Hematopoietic multipotent progenitor cell treated with erythropoietin and hydrocortisone succinate and interleukin-3 and kit ligand, for 8 days (in vitro differentiated cells): ENCODE results near the gene CAMK2N2.

Experiments
- DNase-seq: peaks from one replicate; pipeline ENCODE4 v3.0.0-alpha.2; 2015

The CAMK2N2 gene

DNA sequence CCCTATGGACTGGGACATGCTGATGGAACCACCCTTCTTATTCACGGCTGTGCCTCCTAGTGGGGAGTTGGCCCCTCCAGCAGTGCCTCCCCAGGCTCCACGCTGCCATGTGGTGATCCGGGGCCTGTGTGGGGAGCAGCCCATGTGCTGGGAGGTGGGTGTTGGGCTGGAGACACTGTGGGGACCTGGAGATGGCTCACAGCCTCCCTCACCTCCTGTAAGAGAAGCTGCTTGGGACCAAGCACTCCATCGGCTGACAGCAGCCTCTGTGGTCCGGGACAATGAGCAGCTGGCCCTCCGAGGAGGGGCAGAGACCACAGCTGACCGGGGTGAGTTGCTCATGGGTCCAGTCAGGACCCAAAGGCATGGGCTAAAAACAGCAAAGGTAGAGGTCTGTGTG is 21.6 kb downstream of the CAMK2N2 start:
- no peak for DNase-seq

DNA sequence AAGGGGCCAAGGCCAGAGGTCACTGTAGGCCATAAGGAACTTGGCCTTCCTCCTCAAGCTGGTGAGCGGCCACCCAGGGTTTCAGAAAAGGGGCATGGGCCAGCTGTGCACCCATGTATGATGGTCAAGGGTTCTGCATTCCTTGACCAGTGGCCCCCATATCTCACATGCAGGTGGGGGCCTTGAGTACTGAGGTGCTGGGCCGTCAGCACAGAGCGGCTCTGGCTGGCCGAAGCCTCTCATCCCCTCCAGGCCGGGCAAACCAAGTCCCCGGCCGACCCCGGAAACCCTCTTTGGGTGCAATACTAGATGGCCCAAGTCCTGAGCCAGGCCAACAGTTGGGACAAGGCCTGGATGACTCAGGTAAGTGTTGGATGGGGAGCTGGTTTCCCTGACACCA is 22.1 kb downstream of the CAMK2N2 start:
- no peak for DNase-seq

DNA sequence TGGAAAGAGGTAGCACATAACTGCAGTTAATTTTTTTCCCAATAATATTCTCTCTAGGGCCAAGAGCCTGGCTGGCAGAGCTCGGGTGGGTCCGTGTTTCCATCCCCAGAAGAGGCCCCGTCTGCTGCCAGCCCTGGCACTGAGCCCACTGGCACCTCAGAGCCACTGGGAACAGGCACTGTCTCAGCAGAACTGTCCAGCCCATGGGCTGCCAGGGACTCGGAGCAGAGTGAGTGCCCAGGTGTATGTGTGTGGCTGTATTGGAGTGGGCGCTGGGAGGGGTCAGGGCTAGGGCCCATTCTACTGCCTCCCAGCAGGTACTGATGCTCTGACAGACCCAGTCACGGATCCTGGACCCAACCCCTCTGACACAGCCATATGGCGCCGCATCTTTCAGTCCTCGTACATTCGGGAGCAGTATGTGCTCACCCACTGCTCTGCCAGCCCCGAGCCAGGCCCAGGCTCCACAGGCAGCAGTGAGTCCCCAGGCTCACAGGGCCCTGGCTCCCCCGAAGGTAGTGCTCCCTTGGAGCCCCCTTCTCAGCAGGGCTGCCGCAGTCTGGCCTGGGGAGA is 23.0 kb downstream of the CAMK2N2 start:
- no peak for DNase-seq

DNA sequence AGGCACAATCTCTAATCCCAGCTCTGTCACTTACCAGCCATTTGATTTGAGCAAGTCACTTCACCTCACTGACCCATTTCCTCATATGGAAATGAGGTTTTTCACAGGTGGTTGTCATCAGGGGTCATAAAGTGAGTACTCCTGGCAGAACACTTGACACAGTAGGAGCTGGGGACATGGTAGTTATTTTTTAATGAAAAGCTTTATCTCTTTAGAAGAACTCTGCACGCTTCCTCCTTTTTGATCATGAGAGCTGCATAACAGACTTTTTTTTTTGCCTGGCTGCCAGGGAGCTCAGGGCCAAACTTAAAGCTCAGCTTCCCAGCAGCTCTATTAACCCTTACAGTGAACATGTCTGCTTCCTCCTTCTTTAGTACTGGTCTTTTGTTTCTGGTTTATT is 23.5 kb downstream of the CAMK2N2 start:
- no peak for DNase-seq

DNA sequence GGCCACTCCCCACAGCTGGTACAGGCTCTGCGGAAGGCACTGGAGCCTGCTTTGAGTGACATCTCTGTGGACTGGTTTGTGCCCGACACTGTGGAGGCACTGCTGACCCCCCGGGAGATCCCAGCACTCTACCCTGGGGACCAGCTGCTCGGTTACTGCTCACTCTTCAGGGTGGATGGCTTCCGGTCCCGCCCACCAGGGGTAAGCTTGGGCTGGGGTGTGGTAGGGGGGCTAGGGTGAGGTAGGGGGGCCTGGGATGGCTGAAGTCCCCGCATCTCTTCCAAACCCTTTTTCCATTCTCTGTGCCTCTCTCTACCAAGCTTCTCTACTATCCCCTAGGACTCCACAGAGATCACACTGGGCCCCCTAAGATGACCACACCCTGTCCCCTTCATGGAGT is 24.1 kb downstream of the CAMK2N2 start:
- no peak for DNase-seq

DNA sequence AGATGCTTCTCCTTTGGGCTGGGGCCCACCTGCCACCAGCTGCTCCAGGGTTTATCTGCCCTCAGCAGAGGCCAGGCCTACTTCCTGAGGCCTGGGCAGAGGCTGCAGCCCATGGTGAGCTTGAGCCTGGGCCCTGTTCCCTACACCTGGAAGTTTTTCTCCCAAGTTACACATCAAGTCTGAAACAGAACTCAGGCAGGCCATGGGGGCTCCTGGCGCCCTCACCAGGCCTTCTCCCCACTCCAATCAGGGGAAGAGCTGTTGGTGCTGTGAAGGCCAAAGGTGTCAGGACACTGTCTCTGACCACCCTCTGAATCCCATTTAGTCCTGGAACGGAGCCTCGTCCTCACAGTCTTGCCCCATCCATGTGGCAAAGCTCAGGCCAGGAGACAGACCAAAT is 24.7 kb downstream of the CAMK2N2 start:
- DNase-seq = no peak

DNA sequence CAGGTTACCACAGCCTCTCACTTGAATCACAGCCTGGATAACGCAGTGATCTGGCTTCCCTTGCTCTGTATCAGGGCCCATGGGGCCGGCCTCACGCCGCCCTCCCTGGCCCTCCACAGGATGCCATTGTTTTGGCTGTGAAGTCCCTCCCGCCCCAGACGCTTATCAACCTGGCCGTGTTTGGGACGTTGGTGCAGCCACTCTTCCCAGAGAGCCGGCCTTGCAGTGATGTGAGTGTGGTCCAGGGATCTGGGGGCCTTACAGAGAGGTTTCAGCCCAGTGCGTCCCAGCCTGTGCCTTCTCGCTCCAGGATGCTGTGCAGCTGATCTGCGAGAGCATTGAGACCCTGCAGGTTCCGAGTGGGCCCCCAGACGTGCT is 25.3 kb downstream of the CAMK2N2 start:
- no peak for DNase-seq

DNA sequence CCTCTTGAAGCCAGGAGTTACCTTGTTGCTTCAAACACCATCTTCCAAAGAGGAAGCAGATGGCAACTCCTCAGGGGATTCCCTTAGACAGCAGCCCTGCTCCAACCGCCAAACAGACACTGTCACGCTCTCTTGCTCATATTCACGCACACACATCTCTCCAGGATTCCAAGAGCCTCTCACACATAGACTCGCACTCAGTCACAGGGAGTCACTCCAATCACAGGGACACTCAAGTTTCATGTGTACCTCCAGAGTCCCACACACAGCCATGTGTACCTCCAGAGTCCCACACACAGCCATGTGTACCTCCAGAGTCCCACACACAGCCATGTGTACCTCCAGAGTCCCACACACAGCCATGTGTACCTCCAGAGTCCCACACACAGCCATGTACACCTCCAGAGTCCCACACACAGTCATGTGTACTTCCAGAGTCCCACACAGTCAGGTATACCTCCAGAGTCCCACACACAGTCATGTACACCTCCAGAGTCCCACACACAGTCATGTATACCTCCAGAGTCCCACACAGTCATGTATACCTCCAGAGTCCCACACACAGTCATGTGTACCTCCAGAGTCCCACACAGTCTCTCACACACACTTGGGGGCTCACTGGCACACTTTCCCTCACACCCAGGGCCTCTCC is 25.8 kb downstream of the CAMK2N2 start:
- no peak for DNase-seq

GRCh38 chr3:184234671-184235380 is 26.5 kb downstream of the CAMK2N2 start:
- DNase-seq = no peak

- peak; percentile 62 for DNase-seq
Measured at GRCh38 chr3:184234224-184234623, 27.1 kb downstream of the CAMK2N2 start.

- DNase-seq = no peak
Measured at GRCh38 chr3:184233127-184233843, 28.1 kb downstream of the CAMK2N2 start.

- no peak for DNase-seq
Measured at GRCh38 chr3:184231671-184232070, 29.7 kb downstream of the CAMK2N2 start.

DNA sequence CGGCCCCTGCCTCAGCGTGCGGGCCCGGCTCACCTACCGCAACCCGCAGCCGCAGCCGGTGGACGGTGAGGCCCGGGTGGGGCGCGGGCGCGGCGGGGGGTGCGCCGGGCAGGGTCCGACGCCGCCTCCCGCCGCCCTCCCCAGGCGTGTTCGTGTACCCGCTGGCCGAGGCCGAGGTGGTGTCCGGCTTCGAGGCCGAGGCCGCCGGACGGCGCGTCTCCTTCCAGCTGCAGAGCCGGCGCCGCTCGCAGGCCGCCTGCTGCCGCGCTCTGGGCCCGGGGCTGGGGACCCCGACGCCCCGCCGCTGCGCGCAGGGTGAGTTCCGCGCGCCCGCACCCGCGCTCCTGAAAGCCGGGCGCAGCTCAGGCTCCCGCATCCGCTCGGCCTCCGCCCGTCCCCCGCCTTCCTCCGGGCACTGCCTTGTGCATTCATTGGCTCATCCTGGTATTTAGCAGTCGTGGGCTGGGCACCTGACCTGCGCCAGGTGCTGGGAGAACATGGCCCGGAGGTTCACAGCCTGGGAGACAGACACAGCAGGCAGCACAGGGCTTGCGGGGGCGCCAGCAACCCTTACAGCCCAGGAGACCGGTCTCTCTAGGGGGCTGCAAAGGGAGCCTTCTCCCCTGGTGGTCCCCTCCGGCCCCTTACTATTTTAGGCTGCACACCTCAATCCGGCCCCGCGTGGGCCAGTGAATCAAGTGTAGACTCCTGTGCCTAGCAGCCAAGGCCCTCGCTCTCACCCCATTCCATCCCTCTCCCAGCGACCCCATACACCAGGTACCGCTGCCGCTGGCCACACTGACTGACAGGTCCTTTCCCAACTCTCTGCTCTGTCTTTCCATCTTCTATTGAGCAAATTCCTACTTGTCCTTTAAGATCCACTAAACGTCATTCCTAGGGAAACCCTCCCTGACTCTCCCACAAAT is 30.5 kb downstream of the CAMK2N2 start:
- no peak for DNase-seq

DNA sequence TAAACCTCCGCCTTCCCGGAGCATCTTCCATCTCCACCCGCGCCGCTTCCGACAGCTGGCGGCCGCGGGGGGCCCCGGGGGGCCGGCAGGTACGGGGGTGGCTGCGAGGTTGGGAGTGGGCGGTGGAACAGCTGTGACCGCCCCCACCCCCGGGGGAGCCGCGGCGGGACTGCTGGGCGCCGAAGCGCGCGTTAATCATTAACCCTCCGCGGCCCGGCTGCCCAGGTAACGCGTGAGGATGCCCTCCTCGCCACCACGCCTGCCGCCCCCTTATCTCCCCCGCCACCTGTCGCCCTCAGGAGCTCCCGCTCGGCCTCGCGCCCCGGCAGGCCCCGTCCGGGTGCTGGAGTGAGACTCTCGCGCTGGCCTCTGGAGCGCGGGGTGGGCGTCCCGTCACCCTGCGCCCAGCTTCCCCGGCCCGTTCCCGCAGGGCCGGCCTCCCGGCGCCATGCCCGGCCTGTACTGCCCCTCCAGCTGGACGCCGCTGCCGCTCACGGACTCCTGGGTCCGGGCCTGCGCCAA is 31.2 kb downstream of the CAMK2N2 start:
- peak; percentile 38 for DNase-seq

DNA sequence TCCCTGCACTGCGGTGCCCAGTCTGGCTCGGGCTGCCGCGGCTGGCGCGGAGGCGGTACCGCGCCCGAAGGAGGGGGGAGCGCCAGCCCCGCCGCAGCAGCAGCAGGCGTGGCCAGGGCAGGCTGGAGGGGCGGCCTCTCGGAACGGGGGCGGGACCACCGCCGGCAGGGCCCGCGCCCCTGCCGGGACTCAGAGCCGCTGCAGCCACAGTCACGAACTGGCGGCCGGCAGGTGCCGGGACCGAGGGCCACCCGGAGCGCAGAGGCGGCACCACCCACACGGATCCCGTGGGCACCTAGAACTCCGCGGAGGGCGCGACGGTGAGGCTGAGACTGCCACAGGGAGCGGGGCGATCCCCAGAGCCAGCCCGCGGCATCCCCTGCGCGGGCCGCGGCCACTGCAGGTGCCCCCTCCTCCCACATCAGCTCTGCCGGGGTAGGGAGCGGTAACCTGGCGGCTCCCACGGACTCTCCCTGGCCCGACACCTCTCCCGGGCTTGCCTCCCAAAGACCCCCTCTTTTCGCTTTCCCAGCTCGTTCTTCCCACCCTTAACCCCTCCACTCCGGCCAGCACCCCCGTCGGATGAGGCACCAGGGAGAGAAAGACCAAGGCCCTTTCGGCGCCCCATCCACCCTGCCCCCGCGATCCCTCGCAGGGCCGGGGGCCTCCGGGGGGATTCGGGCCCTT is 31.8 kb downstream of the CAMK2N2 start, which contains the start of gene VWA5B2:
VWA5B2 (plus strand) TSS at position 192 of the 687 bp plus-strand sequence. CDS start 944 bp downstream, outside the sequence.
- DNase-seq = peak; percentile 65

DNA sequence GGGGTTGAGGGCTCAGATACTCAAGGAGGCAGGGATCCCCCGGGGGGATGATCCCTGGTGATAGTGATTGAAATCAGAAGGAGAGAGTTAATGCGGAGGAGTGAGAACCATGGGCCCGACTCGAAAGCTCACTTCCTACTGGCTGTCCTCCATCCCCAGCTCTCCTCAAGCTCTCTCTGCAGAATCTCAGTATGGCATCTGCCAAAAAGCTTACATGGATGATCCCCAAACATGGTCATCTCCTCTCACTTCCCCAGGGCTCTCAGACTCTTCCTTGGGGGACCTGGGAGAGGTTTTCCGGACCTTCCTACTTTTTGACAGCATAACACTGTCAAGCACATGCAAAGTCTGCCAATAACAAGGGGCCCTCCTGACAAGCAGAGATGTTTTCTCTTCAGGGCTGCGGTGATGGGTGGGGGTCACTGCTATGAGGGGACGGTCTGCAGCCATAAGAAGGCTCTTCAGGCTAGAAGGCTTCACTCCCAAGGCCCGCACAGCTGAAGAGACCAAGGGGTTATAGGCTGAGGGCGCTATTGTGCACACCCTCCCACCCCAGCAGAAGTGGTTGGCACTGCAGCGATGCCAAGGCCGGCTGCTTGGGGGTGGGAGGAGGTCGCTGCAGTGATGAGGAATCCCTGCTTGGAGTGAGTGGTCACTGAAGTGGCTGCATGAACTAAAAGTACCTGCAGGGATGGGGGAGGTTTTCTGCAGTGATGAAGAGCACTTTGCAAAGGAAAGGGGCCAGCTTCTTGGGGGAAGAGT is 32.8 kb downstream of the CAMK2N2 start:
- no peak for DNase-seq

- peak; percentile 59 for DNase-seq
Measured at GRCh38 chr3:184227481-184227935, 33.8 kb downstream of the CAMK2N2 start.

DNA sequence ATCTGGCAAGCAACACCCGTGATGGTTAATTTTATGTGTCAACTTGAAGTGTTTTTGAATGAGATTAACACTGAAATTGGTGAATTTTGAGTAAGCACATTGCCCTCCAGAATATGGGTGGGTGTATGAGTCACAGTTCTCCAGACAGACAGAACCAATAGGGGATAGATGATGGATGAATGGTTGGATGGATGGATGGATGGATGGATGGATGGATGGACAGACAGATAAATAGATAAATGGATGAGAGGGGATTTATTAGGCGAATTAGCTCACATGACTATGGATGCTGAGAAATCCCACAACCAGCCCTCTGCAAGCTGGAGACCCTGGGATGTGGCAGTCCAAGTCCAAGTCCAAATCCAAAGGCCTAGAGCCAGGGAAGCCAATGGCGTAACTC is 37.4 kb downstream of the CAMK2N2 start:
- DNase-seq = no peak

DNA sequence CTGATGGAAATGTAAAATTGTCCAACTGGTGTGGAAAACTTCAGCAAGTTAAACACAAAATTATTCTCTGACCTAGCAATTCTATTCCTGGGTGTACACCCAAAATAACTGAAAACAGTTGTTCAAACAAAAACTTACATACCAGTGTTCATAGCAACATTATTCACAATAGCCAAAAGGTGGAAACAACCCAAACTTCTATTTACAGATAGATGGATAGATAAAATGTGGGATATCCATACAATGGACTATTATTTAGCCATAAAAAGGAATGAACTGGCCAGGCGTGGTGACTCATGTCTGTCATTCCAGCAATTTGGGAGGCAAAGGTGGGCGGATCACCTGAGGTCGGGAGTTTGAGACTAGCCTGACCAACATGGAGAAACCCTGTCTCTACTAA is 38.8 kb downstream of the CAMK2N2 start:
- no peak for DNase-seq

DNA sequence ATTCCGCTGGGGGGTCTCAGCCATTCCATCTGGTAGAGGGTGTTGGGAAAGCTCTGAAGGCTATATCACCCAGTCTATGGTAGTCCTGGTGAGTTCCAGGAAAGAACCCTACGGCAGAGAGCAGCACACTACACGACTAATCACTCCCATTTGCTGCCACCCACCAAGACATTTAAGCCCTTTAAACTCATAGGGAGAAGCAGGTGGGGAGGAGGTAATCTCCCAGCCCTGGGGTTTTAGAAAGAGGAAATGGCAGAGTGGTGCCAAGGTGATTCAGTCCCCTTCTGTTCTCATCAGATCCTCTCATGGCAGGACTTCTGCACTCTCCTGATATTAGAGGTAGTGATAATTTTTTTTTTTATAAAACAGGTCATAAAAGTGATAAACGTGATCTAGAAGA is 42.5 kb downstream of the CAMK2N2 start:
- DNase-seq = no peak

- no peak for DNase-seq
Measured at GRCh38 chr3:184211718-184212117, 49.6 kb downstream of the CAMK2N2 start.
